Astrocyte of the hippocampus (primary cell): ENCODE results near the gene SFXN2.
A peak's percentile ranks its signal among the peaks of the same experiment; 100 is the strongest.
"Not testable (repeated sequence)": the region's sequence is repeated elsewhere in the genome, so short reads cannot be mapped to it uniquely, and the experiment has no call there.

Experiments used
- DNase-seq: peaks from one replicate; pipeline ENCODE4 v3.0.0; 2011; ENCODE audit warnings: low read depth, low spot score

The SFXN2 gene

GRCh38 chr10:102752934-102753664, 38.7 kb downstream of the SFXN2 start:
- peak; percentile 86 for DNase-seq

GRCh38 chr10:102753718-102754117, 39.3 kb downstream of the SFXN2 start:
- no peak for DNase-seq

- no peak for DNase-seq
Observed at GRCh38 chr10:102757323-102757722, 42.9 kb downstream of the SFXN2 start.

DNA sequence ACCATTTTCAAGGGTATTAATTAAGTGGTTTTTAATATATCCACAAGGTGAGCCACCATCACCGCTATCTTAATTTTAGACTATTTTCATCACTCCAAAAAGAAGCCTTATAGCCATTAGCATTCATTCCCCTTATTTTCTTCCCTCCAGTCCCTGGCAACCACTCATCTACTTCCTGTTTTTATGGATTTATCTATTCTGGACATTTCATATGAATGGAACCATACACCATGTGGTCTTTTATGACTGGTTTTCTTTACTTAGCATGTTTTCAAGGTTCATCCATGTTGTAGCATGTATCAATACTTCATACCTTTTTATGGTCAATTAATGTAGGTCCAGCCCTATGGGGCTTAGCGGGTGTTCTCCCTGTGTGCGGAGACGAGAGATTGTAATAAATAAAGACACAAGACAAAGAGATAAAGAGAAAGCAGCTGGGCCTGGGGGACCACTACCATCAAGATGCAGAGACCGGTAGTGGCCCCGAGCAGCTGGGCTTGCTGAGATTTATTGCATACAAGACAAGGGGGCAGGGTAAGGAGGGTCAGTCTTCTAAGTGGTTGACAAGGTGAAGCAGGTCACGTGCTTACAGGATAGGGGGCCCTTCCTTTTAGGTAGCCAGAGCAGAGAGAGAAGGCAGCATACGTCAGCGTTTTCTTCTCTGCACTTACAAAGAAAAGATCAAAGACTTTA, 44.0 kb downstream of the SFXN2 start:
- no peak for DNase-seq

DNA sequence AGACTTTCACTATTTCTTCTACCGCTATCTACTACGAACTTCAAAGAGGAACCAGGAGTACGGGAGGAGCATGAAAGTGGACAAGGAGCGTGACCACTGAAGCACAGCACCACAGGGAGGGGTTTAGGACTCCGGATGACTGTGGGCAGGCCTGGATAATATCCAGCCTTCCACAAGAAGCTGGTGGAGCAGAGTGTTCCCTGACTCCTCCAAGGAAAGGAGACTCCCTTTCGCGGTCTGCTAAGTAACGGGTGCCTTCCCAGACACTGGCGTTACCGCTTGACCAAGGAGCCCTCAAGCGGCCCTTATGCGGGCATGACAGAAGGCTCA, 44.5 kb downstream of the SFXN2 start:
- not testable (repeated sequence) for DNase-seq

DNA sequence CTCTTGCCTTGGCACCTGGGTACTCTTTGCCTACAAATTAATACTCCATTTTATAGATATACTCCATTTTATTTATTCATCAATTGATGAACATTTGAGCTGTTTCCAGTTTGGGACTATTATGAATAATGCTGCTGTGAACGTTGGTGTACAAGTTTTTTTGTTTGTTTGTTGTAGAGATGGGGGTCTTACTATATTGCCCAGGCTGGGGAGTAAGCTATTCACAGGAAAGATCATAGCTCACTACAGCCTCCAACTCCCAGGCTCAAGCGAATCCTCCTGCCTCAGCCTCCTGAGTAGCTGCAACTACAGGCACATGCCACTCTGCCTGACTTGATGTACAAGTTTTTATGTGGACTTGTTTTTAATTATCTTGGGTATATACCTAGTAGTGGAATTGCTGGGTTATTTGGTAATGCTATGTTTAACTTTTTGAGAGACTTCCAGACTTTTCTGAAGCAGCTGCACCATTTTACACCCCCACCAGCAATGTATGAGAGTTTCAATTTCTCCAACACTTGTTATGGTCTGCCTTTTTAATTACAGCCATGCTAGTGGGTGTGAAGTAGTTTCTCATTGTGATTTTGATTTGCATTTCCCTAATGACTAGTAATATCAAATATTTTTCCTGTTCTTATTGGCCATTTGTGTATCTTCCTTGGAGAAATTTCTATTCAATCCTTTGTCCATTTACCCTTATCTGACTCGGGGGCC, 45.2 kb downstream of the SFXN2 start:
- DNase-seq, result no peak

DNA sequence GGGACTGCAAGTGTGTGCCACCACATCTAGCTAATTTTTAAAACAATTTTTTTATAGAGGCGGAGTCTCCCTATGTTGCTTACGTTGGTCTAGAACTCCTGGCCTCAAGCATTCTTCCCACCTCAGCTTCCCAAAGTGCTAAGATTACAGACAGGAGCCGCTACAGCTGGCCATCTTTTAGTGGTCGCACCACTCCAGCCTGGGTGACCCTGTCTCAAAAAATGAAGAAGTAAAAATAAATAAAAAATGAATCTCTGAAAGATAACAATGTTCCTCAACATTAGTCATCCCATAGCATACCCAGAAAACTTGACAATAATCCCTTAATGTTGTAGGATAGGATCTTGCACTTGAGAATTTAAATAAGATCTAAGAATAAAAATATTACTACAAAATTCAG, 47.5 kb downstream of the SFXN2 start:
- DNase-seq, result no peak

GRCh38 chr10:102762401-102763015, 48.1 kb downstream of the SFXN2 start:
- no peak for DNase-seq

DNA sequence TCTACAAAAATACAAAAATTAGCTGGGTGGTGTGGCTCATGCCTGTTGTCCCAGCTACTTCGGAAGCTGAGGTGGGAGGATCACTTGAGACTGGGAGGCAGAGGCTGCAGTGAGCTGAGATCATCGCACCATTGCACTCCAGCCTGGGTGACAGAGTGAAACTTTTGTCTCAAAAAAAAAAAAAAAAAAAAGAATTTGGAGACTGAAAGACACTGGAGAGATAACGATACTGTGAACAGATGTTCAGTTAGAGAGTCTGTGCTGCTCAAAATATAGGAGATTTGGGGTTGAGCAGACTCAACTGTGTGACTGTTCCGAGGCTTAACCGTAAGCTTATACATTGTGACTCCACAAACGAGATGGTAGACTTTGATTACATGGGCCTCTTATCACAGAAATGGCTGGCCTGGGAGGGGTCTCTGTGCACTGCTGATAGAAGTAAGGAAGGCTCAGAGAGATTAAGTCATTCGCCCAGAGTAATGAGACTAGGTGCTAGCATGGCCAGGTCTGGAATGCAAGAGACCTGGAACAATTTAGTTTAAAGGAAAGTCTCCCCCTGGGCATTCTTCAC, 48.7 kb downstream of the SFXN2 start:
- no peak for DNase-seq

DNA sequence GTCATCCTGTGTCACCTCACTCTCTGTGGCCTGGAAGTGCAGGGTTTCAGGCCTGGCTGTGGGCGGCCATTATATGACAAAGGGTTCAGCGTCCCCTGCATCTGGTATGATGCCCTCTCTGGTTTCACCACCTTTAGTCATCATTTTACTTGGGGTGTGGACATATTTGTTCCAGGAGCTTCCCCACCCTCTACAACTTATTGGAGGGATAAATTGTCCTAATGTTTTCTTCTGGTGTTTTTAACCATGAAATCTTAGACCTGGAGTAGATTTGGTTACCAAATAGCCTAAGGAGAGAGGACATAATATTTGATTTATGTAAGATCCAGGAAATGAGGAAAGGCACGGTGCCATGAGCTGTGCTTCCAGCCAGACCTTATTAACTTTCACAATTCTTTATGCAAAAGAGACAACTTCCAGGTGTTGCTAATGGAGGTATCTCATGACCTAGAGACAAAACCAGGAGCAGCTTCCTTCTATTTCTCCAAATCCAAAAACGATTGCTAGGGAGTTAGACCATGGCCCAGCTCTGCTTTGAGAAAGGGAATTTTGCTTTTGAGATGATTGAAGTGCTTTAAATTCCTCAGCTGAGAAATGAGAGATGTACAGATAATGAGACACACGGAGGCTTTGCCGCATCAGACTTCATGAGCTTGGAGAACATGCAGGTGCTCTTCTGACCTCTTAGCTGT, 50.2 kb downstream of the SFXN2 start:
- DNase-seq, result no peak

- DNase-seq, result no peak
Observed at GRCh38 chr10:102765336-102765735, 50.9 kb downstream of the SFXN2 start.

GRCh38 chr10:102767428-102768160, 53.2 kb downstream of the SFXN2 start:
- DNase-seq, result no peak

DNA sequence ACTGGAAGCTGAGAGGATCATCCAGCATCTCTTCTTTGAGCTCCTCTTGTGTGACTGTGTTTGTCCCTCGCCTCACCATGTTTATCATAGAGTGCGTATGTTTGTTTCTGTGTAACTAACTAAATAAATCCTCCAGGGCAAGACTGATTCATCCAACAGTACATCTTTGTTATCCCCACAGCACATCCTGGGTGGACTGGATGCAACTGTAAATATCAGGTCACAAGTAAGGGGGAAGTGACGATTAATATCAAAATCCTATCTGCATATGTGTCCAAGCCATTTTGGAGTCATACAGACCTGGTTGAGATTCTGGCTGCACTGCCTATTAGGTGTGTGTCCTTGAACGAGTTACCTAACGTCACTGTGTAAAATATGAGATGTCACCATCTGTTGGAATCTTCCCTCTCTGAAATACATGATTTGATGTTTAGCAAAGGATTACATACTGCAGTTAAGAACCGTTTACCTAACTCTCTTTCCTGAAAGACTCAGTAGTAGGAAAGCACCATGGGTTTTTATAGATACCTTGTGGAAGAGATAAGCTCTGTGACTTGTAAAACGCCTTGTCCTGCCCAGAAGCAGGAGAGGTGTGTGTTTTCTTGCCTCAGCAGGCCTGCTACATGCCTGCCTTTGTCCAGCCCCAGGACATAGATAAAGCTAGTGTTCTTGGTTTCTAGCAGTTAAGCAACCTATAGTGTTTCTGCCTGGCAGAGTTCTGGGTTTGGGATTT, 55.1 kb downstream of the SFXN2 start:
- no peak for DNase-seq

DNA sequence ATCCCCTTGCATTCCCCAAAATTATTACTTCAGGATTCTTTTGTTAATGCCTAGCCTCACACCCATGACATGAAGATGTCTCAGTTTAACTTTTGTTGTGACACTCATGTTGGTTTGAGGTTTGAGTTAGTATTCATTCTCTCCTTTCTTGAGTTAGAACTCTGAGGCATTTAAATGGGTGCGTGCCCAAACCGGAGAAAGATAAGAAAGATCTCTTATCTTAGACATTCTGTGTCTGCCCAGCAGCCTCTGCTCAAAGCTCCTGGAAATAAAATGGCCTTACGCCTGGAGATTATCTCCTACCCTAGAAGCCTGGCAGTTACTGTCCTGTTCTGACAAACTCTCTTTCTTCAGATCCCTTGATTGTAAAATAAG, 55.7 kb downstream of the SFXN2 start:
- no peak for DNase-seq

GRCh38 chr10:102770792-102771191, 56.4 kb downstream of the SFXN2 start:
- DNase-seq, result no peak

DNA sequence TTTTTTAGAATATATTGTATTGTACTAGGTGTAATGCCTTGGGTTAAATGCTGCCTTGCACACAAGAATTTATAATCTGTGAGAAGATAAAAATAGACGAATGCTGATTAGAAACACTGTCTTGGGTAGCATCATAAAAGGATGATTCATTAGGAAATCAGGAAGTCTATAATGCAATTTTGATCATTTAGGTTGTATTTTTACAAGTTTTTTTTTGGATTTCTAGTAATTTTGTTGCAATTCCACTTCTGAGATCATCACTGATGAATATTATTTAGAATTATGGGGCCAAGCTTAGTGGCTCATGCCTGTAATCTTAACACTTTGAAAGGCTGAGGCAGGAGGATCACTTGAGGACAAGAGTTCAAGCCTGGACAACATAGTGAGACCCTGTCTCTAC, 58.9 kb downstream of the SFXN2 start:
- no peak for DNase-seq

DNA sequence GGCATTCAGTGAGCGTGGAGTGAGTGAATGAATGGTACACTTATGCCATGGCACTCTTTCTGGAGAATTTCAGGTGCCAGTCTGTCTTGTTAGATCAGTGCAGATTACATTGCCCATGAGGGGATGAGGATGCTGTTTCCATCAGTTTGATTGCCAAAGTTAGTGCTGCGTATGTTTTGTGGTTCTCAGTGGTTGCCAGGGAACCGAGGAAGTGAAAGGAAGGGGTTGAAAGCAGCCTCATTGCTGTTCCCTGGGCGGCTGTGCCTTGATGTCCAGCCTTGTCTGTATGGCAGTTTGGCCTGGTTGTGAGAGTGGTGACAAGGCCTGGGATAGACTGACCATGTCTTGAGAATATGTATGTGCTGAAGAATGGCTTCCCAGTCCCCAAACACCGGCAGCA, 59.5 kb downstream of the SFXN2 start:
- peak; percentile 64 for DNase-seq

GRCh38 chr10:102775201-102775934, 60.9 kb downstream of the SFXN2 start:
- DNase-seq, result peak; percentile 38

DNA sequence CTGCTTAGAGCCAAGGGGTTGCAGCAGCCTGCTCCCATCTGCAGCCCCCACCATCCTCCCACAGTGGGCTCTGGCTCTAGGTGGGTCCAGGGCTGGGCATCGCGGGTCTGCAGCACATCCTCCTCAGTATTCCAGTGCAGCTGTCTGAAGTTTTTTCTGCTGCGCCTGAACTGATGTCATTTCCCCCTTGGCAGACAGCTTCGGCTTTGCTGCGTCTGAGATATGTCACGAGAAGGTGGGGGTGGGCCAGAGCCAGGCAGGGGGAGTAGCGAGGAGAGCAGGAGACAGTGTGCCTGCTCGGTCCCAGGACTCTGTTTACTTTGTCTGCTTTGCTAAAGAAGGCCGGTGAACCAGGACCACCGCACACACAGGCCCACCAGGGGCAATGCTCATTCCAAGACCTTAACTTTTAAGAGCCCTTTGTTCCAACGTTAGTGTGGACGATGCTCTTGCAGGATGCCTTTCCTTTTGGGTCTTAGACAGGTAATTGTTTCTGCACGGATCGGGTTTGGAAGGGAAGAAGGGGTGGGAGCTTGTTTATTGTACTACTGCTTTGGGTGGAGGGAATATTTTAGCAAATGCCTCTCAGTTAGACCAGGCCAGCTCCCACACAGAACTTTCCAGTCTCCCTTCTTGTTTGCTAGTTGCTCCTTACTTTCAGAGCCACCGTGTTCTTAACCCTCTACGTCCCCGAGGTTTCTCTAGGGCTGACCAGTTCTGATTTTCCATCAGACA, 61.7 kb downstream of the SFXN2 start:
- peak; percentile 95 for DNase-seq
